GM10266 (cell line): ENCODE data around the gene COG4.

Experiments used
- DNase-seq: peaks from one replicate; pipeline ENCODE4 v3.0.0; 2012; ENCODE audit errors: extremely low spot score
- TF ChIP-seq, protein P1 (sequence below): IDR thresholded peaks from 2 replicates; pipeline ENCODE4 v1.5.1; 2012; ENCODE audit warnings: mild to moderate bottlenecking, low read depth; ENCODE audit not compliant: control insufficient read depth, insufficient read depth; ENCODE audit errors: missing control alignments

The COG4 gene

DNA sequence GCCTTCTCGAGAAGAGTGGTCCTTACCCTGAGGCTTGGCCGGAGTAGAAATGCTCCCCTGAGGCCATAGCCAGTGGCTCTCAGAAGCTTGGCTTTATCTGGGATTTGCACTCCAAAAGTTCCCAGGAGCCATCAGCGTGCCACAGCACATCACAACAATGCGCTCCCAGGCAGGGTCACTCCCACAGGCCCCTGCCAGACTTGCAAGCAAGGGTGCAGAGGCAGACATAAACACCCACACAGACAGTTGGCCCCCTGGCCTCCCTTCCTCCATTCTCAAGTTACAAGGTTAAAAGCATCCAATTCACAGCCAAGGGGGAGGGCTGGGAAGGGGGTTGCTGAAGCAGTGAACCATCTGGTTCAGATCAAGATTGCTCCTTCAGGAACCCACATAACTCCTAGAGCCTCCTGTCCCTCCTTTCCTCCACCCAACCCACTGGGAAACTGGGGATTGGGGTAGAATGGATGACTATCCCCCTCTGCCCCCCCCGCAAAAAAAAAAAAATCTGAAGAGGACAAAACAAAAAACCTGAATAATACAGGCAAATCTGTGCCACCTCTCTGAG, 86.3 kb downstream of the COG4 start:
- TF ChIP-seq, protein P1, sequence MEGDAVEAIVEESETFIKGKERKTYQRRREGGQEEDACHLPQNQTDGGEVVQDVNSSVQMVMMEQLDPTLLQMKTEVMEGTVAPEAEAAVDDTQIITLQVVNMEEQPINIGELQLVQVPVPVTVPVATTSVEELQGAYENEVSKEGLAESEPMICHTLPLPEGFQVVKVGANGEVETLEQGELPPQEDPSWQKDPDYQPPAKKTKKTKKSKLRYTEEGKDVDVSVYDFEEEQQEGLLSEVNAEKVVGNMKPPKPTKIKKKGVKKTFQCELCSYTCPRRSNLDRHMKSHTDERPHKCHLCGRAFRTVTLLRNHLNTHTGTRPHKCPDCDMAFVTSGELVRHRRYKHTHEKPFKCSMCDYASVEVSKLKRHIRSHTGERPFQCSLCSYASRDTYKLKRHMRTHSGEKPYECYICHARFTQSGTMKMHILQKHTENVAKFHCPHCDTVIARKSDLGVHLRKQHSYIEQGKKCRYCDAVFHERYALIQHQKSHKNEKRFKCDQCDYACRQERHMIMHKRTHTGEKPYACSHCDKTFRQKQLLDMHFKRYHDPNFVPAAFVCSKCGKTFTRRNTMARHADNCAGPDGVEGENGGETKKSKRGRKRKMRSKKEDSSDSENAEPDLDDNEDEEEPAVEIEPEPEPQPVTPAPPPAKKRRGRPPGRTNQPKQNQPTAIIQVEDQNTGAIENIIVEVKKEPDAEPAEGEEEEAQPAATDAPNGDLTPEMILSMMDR: no peak
- no peak for DNase-seq

DNA sequence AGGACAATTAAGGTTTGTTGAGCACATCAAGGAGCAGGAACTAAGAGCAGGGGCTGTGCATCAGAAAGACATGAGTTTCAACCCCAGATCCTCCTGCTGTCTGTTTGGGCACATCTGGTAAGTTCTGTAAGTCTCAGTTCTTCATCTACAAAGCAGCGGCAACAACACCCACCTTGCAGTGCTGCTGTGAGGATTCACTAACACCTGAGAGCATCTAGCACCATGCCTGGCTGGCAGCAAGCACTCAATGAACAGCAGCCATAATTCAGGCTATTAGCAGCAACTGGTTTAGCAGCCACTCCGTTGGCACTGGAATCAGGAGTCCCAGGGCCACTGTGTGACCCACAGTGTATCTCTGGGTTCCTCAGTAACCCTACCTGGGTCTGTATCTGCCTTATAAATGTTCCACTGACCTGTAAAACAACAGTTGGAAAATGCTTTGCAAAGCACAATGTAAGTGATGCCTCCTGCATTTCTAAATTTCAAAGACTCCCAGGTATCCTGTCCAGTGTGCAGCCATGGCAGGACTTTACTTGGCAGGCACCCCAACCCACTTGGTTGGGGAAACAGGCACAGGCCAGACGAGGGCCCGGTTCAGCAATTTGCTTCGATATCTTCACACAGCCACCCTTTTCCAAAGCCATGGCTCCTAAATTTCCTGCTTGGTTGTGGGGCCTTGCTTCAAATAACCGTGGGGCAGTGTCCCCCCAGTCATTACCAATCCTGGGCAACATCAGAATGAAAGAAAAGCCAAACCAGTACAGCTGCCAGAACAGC, 88.7 kb downstream of the COG4 start:
- no peak for DNase-seq
- TF ChIP-seq, protein P1: no peak

DNA sequence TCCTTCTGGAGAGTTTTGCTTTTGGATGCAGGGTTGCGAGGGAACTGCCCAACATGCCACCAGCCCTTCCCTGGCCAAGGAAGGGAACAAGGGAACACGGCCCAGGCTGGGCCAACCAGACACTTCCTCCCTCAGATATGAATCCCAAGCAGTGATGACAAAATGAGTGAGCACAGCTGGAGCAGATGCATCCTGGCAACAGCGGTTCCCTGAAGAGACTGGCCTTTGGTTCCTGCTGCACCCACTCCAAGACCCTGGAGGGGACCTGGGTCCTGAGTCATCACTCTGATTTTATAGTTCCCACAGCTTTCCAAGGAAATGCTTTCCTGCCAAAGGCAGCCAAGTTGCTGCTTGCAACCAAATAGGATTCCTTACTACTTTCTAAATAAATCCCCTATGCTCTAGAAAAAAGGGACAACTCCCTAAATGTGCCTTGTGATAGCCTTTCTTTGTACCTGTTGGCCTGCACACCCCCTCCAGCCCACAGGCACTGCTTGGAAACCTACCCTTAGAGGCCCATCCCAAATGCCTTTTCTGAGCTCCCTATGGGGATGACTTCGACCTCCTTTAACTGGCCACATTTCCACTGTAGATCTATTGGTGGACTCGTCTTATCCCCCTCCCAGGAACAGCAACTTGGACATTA, 89.8 kb downstream of the COG4 start:
- TF ChIP-seq, protein P1: no peak
- DNase-seq: no peak

DNA sequence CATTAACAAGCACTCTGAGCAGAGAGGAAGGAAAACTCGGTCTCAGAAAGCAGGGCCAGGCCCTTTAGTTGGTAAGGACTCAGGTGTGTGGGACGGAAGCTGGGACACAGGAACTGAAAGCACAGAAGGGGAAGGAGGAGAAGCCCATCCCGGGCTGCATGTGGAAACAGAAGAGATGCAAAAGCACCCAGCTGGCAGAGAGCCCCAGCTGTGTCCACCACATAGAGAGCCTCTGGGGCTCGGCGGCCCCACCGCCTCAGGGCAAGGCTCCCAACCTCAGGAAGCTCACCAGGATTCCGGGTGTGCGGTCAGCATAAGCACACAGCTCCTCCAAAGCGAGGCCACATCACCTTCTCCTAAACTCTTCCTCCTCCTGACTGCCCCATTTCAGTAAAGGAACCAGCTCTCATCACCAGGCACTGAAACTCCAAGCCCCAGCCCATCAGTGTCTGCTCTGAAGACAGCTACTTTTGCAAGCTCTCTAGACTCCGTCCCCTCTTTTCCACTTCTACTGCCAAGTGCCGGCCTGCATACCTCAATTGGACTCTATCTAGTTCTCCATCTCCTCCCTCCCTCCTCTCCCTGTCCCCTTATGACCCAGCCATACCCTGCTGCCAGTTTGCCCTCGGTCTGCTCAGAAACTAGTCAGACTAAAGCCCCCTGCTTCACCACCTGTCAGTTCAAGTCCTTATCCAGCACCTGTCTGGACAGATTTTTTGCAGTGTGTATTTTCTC, 90.5 kb downstream of the COG4 start:
- TF ChIP-seq, protein P1: no peak
- DNase-seq: no peak

DNA sequence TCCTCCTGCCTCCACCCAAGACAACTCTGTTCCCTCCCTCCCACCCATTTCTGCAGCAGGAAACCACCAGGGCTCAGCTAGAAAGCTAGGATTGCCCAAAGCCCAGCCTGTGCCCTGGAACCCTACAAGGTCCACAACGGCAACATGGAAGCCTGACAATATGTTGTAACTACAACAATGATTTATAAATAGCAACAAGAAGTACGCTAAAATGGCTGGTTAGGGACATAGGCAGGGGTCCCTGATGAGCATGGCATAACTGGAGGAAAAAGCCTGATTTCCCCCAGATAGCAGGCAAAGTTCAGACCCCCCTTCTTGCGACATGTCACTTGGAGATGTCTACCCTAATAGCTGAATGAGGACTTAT, 91.0 kb downstream of the COG4 start:
- TF ChIP-seq, protein P1: no peak
- DNase-seq: no peak

DNA sequence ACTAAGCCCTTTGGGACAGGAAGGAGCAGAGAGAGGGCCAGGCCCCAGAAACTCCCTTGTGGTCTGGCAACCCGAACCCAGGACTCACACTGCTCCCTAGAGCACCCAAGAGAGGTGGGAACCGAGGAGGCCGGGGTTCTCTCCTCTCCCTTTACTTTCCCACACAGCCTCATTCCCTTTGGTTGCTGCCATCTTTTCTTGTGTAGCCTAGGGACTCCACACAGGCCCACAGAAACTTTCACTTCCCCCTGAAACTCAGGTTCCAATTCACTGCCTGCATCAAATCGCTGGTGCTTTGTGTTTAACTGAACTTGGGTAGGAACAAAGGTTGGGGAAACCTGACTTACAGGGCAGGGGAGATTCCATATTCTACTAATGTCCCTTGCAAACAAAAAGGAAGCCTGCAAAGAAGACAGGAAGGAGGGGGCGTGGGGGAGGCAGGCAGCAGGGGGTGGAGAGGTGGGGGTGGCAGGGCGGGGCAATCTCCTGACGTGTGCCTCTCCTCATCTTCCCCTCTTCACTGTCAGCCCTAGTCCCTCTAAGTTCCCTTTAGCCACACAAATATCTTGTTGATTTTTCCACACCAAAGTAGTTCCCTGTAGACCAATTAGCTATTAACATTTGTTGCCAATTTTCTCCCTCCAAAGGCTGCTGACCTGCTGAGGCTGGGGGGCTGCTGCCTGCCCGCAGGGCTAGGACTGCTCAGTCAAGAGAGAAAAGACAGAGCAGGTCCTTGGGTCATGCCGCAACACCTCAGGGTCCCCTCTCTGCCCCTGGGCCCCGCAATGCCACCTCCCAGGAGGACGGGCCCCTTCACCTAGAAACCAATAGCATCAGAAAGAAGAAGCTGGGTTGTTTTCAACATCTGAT, 92.5 kb downstream of the COG4 start:
- TF ChIP-seq, protein P1: no peak
- DNase-seq: peak; percentile 78
